ENCODE data around the gene STK35. TPM values are rescaled to one million over a fixed set of nuclear protein-coding genes. Genes with fewer than 3 reads are reported as not detected.

The STK35 gene
- total and polyA plus RNA-seq, 9 of the 15 experiments (the other 6 are each of a cell fraction or from before 2014, with no cell fraction given), result 1.0 to 11.0 (median 6.3) TPM

DNA sequence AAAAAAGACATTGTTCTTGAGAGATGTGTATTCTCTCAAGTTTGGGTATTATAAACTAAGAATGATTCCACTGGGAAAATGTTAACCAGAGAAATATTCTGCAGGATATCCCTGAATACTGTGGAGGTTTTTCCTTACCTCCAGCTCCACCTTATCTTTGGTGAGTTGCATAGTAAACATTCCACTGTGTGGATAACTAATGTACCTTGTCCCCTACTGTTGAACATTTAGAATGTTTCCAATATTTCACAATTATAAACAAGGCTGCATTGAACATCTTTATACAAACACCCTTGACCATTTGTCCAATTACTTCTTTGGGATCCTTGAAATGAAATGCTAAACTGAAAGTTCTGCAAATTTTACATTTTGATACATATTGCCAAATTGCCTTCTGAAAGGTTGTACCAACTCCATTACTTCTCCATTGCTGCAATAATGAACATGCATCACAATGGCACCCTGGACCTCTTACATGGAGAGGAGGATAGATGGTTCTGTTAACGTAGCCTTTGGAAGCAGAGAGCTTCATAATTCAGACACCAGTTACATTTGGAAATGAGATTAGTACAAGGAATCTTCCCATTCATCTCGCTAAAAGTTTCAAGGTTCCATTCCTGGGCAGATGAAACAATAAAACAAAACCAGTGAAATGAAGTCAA lies 35.0 kb upstream of the STK35 start:
- ChIA-PET POLR2A (interaction anchor here (0.6 kb wide), 1 partner anchor 58 kb away, joined by 3 read pairs; no protein-coding TSS in a partner anchor), CTCF (ENCODE audit: low intra/inter-chr PET ratio) (no interaction called here)
- no peak overlapping the region for H3K4me3 ChIP-seq
- H3K79me2 ChIP-seq (ENCODE audit: control insufficient read depth, insufficient read depth, low read length), result no peaks in the 10 kb centered on the region
- no peak overlapping the region for H3K9ac ChIP-seq (ENCODE audit: insufficient read depth in 1 of 2, low read depth in 2 of 2, low read length in 2 of 2)
- intact Hi-C loops (cut with micrococcal nuclease), result no loop called here
- BruUV-seq (replicated peaks), result no TSS peak
- no peak overlapping the region for H2AFZ ChIP-seq (ENCODE audit: low read depth, low read length)
- ATAC-seq, result no peak
- H3K27ac ChIP-seq (ENCODE audit: extremely low read depth, low read depth, low read length), result no peak overlapping the region
- no peaks in the 10 kb centered on the region for H3K9me1 ChIP-seq (ENCODE audit: control insufficient read depth, insufficient read depth, low read length)
- H4K20me1 ChIP-seq (replicated peaks; ENCODE audit: control insufficient read depth, insufficient read depth, low read length), result no peaks in the 10 kb centered on the region
- H3K9me3 ChIP-seq (replicated peaks; ENCODE audit: control insufficient read depth, insufficient read depth, low read depth, low read length), result no peaks in the 10 kb centered on the region
- WGBS (ENCODE audit: insufficient coverage, low coverage, missing lambda C conversion rate), result 0% methylated on average over 1 of the region's 2 CpGs
- in situ Hi-C loops (cut with MboI), result no loop called here
- FAIRE-seq, result no peak
- no peak overlapping the region for H3K4me2 ChIP-seq (ENCODE audit: insufficient read depth, low read length)
- no peaks in the 10 kb centered on the region for H3K4me1 ChIP-seq (replicated peaks in 1 of 2; ENCODE audit: control insufficient read depth in 2 of 2, insufficient read depth in 2 of 2, low read length in 2 of 2)
- H3K36me3 ChIP-seq (ENCODE audit: control insufficient read depth, insufficient read depth, low read length), result no peaks in the 10 kb centered on the region
- DNase-seq (ENCODE audit: extremely low read depth in 1 of 4, low spot score in 3 of 4), result no peak
- H3K27me3 ChIP-seq (ENCODE audit: control insufficient read depth in 2 of 2, insufficient read depth in 2 of 2, low read length in 2 of 2), result peaks cover 0 to 4% of the 10 kb centered on the region in 2 experiments; a peak in 1 of 5 replicates
- TF ChIP-seq HDAC1 (IDR thresholded peaks at IDR 0.05) (no peak), GABPA (tag; conservative IDR thresholded peaks at IDR 0.05; ENCODE audit: low read depth) (no peak), ADNP (tag; IDR thresholded peaks at IDR 0.05) (no peak), U2AF1 (optimal IDR thresholded peaks at IDR 0.05; ENCODE audit: low read depth, low read length) (no peak), ZNF75A (CRISPR knock-in tag; IDR thresholded peaks at IDR 0.05) (no peak), NFRKB (IDR thresholded peaks at IDR 0.05; ENCODE audit: low read depth) (no peak), GTF2A2 (tag; IDR thresholded peaks at IDR 0.05) (no peak), RB1 (IDR thresholded peaks at IDR 0.05; ENCODE audit: low read depth) (no peak), ZNF584 (CRISPR knock-in tag; IDR thresholded peaks at IDR 0.05; ENCODE audit: low read depth) (no peak), KLF16 (IDR thresholded peaks at IDR 0.05) (no peak), HIVEP1 (CRISPR knock-in tag; IDR thresholded peaks at IDR 0.05) (no peak)
- TF ChIP-seq, protein P1, sequence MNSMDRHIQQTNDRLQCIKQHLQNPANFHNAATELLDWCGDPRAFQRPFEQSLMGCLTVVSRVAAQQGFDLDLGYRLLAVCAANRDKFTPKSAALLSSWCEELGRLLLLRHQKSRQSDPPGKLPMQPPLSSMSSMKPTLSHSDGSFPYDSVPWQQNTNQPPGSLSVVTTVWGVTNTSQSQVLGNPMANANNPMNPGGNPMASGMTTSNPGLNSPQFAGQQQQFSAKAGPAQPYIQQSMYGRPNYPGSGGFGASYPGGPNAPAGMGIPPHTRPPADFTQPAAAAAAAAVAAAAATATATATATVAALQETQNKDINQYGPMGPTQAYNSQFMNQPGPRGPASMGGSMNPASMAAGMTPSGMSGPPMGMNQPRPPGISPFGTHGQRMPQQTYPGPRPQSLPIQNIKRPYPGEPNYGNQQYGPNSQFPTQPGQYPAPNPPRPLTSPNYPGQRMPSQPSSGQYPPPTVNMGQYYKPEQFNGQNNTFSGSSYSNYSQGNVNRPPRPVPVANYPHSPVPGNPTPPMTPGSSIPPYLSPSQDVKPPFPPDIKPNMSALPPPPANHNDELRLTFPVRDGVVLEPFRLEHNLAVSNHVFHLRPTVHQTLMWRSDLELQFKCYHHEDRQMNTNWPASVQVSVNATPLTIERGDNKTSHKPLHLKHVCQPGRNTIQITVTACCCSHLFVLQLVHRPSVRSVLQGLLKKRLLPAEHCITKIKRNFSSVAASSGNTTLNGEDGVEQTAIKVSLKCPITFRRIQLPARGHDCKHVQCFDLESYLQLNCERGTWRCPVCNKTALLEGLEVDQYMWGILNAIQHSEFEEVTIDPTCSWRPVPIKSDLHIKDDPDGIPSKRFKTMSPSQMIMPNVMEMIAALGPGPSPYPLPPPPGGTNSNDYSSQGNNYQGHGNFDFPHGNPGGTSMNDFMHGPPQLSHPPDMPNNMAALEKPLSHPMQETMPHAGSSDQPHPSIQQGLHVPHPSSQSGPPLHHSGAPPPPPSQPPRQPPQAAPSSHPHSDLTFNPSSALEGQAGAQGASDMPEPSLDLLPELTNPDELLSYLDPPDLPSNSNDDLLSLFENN (IDR thresholded peaks at IDR 0.05; ENCODE audit: low read depth in 2 of 2, low read length in 2 of 2), result no peak
